ENCODE results near the gene SCAMP1.
"Not testable (repeated sequence)": the region's sequence is repeated elsewhere in the genome, so short reads cannot be mapped to it uniquely, and the experiment has no call there.

SCAMP1 gene

DNA sequence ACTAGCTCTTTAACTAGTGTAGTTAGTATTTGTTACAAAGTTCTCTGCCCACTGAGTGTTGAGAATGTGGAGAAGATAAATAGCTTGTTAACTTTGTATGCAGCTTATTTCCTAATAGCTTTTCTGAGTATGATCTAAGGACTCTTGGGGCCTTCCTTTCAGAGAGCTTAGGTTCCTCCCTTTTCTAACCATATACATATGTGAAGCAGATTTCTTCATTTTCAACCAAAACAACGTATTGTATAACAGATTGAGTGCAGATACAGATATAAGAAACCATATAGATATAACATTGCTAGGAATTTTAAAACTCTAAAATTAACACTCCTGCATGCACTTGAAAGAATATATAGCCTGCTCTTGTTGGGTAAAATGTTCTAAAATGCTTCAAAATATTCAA lies 70.4 kb downstream of the SCAMP1 start:
- DNase-seq: no peak

DNA sequence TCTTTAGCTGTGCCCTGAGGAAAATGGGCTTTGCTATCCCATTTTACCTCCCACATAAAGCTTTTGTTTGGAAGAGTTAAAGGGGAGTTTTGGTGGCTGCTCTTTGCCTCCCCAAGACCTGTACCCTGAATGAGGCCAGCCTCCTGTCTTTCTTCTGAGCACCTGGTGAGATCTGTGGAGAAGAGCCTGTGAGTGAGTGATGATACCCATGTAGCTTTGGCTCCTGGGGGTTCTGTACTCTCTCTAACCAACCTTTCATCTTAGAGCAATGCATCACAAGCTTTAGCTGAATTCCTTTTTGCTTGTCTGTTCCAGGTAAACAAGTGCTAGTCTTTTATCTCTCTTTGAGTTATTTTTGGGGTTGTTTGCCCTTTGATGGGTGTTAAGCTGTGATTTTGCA lies 73.6 kb downstream of the SCAMP1 start:
- DNase-seq: no peak

DNA sequence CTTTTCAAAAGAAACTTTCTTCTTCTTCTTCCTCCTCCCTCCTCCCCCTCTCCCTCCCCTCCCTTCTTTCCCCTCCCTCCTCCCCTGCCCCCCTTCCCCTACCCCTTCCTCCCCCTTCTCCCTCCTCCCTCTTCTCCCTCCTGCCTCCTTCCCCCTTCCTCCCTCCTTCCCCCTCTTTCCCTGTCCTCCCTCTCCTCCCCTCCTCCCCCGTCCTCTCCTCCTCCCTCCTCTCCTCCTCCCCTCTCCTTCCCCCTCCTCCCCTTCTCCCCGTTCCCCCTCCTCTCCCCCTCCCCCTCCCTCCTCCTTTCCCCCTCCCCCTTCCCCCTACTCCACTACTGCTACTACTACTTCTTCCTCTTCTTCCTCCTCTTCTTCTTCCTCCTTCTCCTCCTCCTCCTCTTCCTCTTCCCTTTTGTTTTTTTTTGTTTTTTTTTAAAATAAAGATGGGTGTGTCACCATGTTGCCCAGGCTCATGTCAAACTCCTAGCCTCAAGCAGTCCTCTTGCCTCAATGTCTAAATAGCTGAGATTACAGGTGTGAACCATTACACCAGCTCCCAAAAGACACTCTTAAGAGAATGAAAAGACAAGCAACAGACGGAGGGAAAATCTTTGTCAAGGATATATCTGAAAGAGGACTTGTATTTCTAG lies 87.5 kb downstream of the SCAMP1 start:
- DNase-seq: no peak

DNA sequence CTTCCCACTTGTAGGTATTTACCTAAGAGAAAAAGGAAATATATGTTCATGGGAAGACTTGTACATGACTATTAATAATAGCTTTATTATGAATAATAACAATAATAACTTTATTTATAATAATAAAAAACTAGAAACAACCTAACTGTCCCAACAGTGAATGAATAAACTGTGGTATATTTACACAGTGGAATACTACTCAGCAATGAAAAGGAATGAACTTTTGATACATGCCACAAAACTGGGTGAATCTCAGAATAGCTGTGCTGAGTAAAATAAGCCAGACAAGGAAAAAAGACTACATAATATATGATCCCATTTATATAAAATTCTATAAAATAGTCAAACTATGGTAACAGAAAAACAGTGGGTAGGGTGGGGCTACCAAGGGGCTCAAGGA lies 88.7 kb downstream of the SCAMP1 start:
- no peak for DNase-seq

DNA sequence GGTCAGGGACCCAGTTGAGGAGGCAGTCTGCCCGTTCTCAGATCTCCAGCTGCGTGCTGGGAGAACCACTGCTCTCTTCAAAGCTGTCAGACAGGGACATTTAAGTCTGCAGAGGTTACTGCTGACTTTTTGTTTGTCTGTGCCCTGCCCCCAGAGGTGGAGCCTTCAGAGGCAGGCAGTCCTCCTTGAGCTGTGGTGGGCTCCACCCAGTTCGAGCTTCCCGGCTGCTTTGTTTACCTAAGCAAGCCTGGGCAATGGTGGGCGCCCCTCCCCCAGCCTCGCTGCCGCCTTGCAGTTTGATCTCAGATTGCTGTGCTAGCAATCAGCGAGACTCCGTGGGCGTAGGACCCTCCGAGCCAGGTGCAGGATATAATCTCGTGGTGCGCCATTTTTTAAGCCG lies 97.1 kb downstream of the SCAMP1 start:
- DNase-seq: not testable (repeated sequence)

DNA sequence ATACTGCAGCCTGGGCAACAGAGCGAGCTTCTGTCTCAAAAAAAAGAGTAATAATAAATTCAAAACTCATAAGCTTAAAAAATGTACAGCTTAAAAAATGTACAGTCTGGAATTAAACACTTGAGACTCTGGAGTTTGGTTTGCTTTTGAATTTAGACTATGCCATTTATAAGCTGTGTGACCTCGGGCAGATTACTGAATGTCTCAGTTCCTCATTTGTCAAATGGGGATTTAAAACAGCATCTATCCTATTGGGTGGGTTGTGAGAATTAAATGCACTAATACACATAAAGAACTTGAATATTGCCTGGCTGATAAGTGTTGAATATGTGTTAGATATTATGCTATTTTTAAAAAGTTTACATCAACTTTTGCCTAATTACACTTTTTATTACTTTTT lies 98.4 kb downstream of the SCAMP1 start:
- no peak for DNase-seq

DNA sequence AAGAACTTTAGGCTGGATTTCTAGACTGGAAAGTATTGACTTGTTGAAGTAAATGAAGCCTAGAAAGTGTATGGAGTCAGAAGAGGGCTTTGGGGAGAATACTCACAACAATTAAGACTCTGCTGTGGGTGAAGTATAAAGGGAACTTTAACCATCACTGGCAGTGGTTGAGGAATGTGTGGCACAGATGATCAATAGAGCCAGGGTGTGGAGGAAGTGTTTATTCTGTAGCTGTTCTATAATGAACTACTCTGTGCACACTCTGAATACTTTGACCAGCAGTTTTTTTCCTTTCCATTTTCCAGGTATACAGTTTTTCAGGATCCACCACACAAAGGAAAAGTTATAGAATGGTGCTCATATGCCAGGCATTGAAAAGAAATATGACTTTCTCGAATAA lies 106.7 kb downstream of the SCAMP1 start:
- DNase-seq: no peak

DNA sequence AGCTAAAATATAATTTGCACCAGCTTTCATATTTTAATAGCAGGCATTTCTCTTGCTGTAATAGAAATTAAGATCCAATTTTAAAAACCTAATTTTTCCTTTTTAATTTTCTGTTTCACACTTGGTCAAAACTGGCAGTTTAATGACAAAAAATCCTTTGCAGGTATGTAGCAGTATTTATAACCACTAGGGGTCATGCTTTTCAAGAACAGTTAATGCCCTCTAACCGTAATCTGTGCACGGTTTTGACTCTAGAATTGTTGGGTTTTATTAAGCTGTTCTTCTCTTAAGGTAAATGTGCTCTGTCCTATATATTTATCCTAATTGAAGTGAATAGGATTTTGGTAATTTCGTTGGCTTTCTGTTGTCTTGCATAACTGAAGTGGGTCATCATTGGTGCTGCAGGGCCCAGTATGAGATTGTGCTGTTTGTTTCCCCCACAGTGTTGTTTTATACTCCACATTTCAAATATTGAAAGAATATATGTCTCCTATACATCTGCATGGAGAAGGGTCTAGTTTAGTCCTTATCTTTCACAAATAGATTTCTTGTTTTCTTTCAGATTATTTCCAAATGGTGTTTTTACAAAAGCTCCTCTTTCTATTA lies 107.4 kb downstream of the SCAMP1 start:
- DNase-seq: no peak

DNA sequence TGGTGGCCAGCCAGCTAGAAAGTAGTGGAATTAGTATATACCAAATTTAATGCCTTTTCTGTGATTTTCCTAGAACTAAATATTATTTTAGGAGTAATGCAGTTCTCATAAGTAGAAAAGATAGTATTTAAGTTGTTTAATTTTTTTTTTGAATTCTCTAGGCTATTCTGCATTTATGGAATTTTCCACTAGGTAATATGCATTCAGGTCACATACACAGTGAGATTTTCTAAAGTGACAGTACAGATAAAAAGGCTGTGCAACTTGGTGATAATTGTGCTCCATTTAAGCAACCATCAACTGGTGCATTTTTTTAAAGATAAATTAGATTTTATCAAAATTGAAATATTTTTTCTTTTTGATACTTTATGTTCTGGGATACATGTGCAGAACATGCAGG lies 111.5 kb downstream of the SCAMP1 start:
- no peak for DNase-seq

DNA sequence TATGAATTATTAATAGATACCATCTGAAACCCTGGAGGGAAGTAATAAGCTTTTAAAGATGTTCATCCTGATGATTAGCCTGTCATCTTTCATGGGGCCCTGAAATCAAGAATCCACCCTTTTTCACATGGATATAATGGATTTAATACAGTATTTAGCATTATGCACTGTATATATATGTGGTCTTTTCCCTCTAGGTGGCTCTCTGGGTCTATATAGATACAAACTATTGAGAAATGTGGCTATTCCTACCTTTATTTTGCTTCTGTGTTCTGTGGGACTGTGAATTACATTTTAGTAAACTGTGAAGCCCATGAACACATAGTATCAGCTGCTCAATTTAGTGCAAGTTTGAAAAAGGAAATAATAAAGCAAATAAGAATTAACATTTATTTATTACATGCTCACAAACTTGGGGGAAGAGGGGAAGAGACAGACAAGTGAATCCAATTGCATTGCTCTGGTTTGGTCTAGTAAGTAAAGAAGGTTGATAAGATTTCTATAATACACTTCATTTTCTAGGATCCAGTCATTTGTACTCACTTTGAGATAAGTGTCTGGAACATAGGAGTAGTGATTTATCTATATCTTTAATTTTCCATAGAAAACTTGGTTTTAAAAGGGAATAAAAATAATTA lies 112.2 kb downstream of the SCAMP1 start:
- DNase-seq: no peak

DNA sequence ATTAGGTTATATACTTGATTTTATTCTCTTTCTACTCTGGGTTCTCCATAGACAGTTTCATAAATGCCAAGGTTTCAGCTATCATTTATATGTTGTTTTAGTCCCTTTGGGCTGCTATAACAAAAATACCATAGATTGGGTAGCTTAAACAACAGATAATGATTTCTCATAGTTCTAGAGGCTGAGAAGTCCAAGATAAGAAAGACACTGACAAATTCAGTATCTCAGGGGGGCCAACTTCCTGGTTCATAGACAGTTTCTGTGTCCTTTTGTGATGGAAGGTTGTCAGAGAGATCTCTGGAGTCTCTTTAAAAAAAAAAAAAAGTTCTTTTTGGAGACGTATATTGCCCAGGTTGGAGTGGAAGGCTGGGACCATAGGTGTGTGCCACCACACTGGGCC lies 113.3 kb downstream of the SCAMP1 start:
- DNase-seq: no peak

DNA sequence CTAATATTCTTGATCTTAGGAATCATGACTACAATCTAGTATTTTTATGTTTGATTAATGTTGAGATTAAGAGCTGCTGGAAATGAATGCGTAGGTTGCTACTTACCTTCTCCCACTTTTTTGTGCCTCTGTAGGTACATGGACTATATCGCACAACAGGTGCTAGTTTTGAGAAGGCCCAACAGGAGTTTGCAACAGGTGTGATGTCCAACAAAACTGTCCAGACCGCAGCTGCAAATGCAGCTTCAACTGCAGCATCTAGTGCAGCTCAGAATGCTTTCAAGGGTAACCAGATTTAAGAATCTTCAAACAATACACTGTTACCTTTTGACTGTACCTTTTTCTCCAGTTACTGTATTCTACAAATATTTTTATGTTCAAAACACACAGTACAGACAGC lies 115.0 kb downstream of the SCAMP1 start:
- DNase-seq: no peak

DNA sequence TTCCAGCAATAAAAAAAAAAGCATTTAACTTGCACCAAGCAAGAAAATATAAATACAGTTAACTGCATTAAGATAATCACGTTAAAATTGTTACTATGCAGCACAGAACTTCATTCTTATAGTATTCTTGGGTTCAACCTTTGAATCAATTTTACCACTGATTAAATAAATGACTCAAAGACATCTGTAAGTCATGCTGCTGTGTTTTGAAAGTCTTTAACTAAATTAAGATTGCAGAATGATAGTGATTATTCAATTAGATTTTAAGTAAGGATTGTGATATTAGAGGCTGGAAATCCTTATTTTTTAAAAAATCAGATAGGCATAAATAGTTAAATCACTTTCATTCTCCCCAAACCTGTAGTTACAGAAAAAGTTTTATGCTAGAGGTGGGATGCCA lies 116.4 kb downstream of the SCAMP1 start:
- DNase-seq: no peak

DNA sequence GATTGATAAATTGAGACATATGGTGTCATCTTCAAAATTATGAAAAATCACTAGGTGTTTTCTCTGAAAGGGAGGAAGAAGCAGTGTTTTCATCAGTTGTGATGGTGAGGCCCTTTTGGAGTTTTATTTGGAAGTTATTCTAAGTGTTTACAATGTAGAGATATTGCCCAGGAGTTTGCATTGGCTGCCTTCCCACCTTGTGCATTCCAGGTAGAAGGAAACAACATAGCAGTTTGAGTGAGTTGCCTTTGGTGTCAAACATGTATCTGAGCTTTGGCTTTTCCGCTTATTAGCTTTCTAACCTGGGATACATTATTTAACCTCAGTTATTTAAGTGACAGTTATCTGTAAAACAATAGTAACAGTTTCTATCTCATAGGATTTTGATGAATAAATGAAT lies 122.5 kb downstream of the SCAMP1 start:
- no peak for DNase-seq

DNA sequence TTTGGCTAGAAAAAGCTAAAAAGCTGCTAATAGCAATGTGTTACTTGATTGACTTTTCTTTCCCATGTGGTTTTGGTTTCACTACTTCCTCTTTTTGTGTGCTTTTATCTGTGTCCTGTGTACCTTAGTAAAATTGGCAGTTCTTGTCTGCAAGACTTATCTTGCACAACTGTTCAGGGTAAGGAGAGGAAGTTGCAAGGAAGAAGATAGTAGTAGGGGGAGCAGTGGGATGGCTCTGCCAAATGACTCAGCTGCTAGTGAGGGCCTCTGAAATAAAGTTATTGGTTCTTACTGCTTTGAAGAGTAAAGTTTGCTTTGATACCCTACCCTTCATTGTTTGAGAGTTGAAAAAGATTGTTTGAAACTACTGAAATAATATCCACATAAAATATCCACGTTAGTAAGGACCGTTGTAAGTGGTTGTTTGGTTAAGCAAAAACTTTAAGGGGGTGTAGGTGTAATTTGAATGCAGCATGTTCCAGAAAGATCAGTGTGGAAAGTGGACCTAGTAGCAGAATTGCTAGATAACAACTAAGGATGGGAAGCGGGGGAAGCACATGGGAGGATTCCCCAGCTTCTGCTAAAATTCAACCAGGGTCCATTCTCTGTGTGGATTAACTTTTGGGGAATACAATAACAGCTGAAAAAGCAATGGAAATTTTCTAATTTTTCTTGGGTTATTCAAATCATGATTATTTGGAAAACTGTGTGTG lies 123.5 kb downstream of the SCAMP1 start:
- DNase-seq: no peak

DNA sequence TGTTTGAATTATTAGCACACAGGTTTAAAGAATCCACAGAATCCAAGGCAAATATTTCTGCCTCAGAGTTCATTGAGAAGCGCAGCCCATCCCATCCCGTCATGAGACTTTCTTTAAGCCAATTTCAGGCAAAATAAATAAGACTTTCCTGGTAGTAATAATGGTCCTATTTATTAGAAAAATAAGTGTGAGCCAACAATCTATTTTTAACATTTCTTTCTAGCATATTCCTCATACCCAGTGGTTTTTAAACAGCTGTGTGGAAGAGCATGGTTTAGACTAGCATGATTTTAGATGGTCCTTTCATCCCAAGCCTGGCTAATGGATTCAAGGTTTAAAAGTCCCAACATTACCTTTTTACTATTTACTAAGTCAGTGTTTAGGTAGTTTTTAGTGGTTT lies 125.8 kb downstream of the SCAMP1 start:
- no peak for DNase-seq

DNA sequence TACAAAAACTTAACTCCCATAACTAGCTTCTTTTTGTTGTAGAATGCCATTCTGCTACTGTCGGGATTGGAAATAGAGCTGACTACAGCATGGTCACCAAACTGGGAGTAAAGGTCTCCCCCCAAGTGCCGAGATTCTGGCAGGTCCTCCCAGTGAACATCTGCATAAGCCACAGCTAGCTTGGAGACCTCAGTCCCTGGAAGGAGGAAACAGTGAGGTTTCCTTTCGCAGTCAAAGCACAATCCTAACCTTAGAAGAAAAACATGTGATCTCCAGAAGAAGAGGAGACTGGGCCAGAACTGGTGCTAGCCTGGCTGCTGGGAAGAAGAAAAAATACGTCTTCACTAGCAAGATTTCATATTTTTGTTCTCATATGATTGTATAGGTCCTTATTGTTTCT lies 127.4 kb downstream of the SCAMP1 start:
- DNase-seq: no peak

DNA sequence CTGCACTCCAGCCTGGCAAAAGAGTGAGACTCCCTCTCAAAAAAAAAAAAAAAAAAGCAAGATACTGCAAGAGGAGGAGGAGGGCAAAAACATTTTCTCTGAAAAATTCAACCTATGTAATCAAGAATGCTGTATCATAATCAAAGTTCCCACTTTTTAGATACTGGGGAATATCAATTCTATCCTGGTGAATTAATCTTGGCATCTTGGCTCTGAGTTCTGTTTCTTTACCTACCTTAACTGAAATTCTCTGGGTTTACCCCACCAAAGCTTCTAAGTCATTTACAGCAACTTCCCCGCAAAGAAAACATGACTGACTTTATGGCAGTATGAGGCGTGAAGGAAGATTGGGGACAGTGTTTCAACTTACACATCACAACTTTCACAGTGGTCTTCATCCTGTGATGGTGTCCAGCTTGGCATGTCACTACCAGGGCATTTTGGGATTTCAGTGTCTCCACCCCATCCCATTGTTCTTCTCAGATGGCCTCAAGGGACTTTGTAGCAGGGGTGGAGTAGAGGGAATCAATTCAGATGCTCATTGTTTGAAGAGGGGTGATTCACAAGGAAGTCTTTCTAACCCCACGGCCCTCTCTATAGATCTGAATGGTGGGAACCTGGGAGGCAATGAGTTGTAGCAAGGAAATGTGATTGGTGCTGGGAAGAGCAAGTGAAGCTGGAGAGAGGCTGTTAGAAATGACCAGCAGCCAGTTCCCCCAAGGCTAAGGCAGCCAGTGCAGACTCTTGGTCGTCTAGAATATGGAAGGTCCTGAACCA lies 130.5 kb downstream of the SCAMP1 start:
- no peak for DNase-seq

DNA sequence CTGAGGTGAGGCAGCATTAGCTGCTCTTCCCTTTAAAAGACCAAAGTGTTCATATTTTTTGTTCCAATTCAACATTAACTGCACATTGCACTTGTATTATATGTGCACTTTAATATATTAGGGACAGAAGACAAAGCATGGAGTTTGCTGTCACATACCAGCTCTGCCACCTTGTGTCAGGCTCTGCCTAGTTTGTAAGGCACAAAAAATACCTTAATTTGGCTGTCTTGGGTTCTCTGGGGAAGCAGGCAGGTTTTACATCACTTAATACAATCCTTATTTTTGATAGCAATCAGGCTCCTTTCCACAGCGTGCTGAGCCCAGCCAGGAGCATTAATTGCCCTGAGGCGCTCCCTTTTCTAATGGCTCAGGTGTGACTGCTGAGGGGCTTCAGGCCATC lies 131.8 kb downstream of the SCAMP1 start:
- no peak for DNase-seq

DNA sequence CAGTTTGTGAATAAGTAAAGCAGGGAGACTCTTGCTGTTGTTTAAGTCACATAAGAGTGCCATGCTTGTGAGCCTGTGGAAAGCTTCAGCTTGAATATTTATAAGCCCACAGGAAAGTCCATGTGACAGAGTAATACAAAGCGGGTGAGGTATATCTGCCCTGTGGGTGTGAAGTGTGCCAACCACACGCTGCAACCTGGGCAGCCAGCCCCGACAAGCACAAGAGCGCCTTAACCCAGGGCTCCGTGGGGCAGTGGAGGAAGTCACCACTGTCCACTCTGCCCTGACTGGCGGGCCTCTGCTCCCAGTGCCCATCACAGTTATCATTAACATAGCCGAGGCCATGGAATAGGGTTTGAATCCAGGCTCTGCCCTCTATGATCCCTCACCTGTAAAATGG lies 132.2 kb downstream of the SCAMP1 start:
- no peak for DNase-seq

DNA sequence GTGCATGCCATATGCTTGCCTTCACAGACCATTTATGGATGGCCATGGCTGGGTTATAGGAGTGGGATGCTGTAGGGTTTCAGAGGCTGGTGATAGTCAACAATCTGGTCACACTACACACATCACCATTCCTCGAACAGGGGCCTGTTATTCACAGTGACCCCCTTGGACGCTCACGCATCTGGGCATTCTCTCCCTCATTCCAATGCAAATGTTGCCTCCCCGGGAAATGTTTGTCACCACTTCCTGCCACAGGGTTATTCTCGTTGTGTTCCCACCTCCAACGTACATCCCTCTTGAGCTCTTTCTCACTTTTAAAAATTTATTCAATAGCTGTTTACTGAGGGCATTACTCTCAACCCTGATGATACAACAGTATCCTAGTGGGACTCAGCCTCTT lies 135.4 kb downstream of the SCAMP1 start:
- no peak for DNase-seq

DNA sequence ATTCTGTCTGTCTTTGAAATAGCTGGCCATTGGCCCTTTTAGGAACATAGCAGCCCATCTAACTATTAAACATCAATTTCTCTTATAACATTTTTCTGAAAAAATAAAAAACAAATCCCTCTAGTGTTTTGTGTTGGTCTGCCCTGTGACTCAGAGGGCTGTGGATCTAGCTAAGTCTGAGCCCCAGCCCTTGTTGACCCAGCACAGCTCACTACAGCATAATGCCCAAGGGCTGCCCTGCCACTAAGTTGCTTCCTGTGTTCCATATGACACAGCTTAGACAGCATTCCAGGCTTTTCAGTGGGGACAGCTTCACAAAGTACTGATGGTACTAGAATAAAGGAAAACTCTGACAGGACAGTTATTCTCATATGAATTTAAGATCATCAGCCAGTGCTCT lies 136.0 kb downstream of the SCAMP1 start:
- no peak for DNase-seq

Data from 8988T (cell line).